SK-N-SH (cell line): ENCODE data around the gene ZNF736. TPM values are rescaled to one million over a fixed set of nuclear protein-coding genes. Genes with fewer than 3 reads are reported as not detected.
"Not testable (repeated sequence)": the region's sequence is repeated elsewhere in the genome, so short reads cannot be mapped to it uniquely, and the experiment has no call there.

Source experiments
- CTCF ChIA-PET: fragments of 300-600, 350-600 bp; formaldehyde crosslinking; extraction: SDS; loops from one replicate; lab custom pipeline; 2021; lab: Yijun Ruan, JAX
- POLR2A ChIA-PET: fragments of 350-600 bp; sonication (Branson Sonifier 250); formaldehyde crosslinking; extraction: SDS; loops from one replicate; lab custom pipeline; 2020; ENCODE audit warnings: antibody characterized with exemption, inconsistent platforms; lab: Yijun Ruan, JAX
- DNase-seq: peaks from one replicate; pipeline ENCODE4 v3.0.0; 2012
- H2AFZ ChIP-seq: fragments of 200-600 bp; sonication (generic); 2 replicates; pipeline ENCODE4 v1.8.1; 2016; ENCODE audit warnings: antibody characterized with exemption, mild to moderate bottlenecking, low read depth
- H3F3A ChIP-seq: fragments of 200-600 bp; sonication (generic); replicated peaks from 2 replicates; pipeline ENCODE3; 2016; ENCODE audit warnings: antibody characterized with exemption, mild to moderate bottlenecking; ENCODE audit not compliant: insufficient read depth
- H3K27ac ChIP-seq, 2 experiments: fragments of 200-500 bp in 1 of 2; fragments of 200-600 bp in 1 of 2; sonication (Bioruptor generic) in 1 of 2; sonication (generic), shearing (Covaris generic) in 1 of 2; 2 replicates each; pipeline versions ENCODE4 v1.5.1 to v1.6.1; 2014 to 2016; ENCODE audit warnings: low read depth in 2 of 2, inconsistent platforms in 1 of 2, low read length in 1 of 2, mild to moderate bottlenecking in 1 of 2, mixed read lengths in 1 of 2
- H3K27me3 ChIP-seq: fragments of 200-600 bp; sonication (generic), shearing (Covaris generic); 2 replicates; pipeline ENCODE4 v1.6.1; 2016; ENCODE audit warnings: mixed run types; ENCODE audit not compliant: insufficient read depth
- H3K36me3 ChIP-seq, 2 experiments: fragments of 200-500 bp in 1 of 2; fragments of 200-600 bp in 1 of 2; sonication (Bioruptor generic) in 1 of 2; sonication (generic) in 1 of 2; replicated peaks in 1 of 2; 2 replicates each; pipeline versions ENCODE3 to v1.5.1; 2014 to 2016; ENCODE audit warnings: low read length in 1 of 2, mild to moderate bottlenecking in 1 of 2; ENCODE audit not compliant: insufficient read depth in 2 of 2, control insufficient read depth in 1 of 2
- H3K4me1 ChIP-seq, 2 experiments: fragments of 200-500 bp in 1 of 2; fragments of 200-600 bp in 1 of 2; sonication (Bioruptor generic) in 1 of 2; sonication (generic), shearing (Covaris generic) in 1 of 2; 2 replicates each; pipeline versions ENCODE4 v1.5.1 to v1.6.1; 2014 to 2016; ENCODE audit warnings: low read depth in 1 of 2, low read length in 1 of 2, mixed run types in 1 of 2; ENCODE audit not compliant: insufficient read depth in 2 of 2, control insufficient read depth in 1 of 2
- H3K4me2 ChIP-seq: fragments of 200-600 bp; sonication (generic), shearing (Covaris generic); 2 replicates; pipeline ENCODE4 v1.6.1; 2017; ENCODE audit warnings: mixed run types
- H3K4me3 ChIP-seq, 2 experiments: fragments of 200-500 bp in 1 of 2; fragments of 200-600 bp in 1 of 2; sonication (Bioruptor generic) in 1 of 2; sonication (generic), shearing (Covaris generic) in 1 of 2; 2 replicates each; pipeline versions ENCODE4 v1.5.1 to v1.8.1; 2014 to 2016; ENCODE audit warnings: low read depth in 2 of 2, inconsistent platforms in 1 of 2, low read length in 1 of 2, mild to moderate bottlenecking in 1 of 2, mixed read lengths in 1 of 2, moderate library complexity in 1 of 2
- H3K79me2 ChIP-seq: fragments of 200-600 bp; sonication (generic); 2 replicates; pipeline ENCODE4 v1.8.1; 2017; ENCODE audit warnings: mild to moderate bottlenecking; ENCODE audit not compliant: insufficient read depth
- H3K9ac ChIP-seq: fragments of 200-600 bp; sonication (generic); 2 replicates; pipeline ENCODE4 v1.6.1; 2017; ENCODE audit warnings: mixed run types
- H3K9me2 ChIP-seq: fragments of 200-600 bp; sonication (generic); 2 replicates; pipeline ENCODE4 v1.6.1; 2017; ENCODE audit warnings: mixed run types
- H3K9me3 ChIP-seq: fragments of 200-600 bp; sonication (generic); 2 replicates; pipeline ENCODE4 v1.6.1; 2017; ENCODE audit warnings: mixed run types, mild to moderate bottlenecking, moderate library complexity
- H4K20me1 ChIP-seq: fragments of 200-600 bp; sonication (generic); 2 replicates; pipeline ENCODE4 v1.6.1; 2017; ENCODE audit warnings: mild to moderate bottlenecking, mixed run types; ENCODE audit not compliant: insufficient read depth
- JUND ChIP-seq: IDR thresholded peaks from 2 replicates; pipeline ENCODE4 v1.4.0; 2012
- MAX ChIP-seq: IDR thresholded peaks from 2 replicates; pipeline ENCODE4 v1.4.0; 2012; ENCODE audit warnings: low read depth
- POLR2AphosphoS5 ChIP-seq: IDR thresholded peaks from 2 replicates; pipeline ENCODE4 v1.6.1; 2012; ENCODE audit warnings: low read depth, low read length
- RAD21 ChIP-seq: IDR thresholded peaks from 2 replicates; pipeline ENCODE4 v1.6.1; 2012; ENCODE audit warnings: mild to moderate bottlenecking, low read length
- RXRA ChIP-seq: IDR thresholded peaks from 2 replicates; pipeline ENCODE4 v1.4.0; 2012; ENCODE audit warnings: low read depth, mild to moderate bottlenecking, borderline replicate concordance
- SIN3A ChIP-seq: IDR thresholded peaks from 2 replicates; pipeline ENCODE4 v1.6.1; 2012; ENCODE audit warnings: low read depth, mild to moderate bottlenecking, low read length, moderate library complexity, borderline replicate concordance
- SMC3 ChIP-seq: IDR thresholded peaks from 2 replicates; pipeline ENCODE4 v1.6.1; 2012; ENCODE audit warnings: low read depth, low read length, improper control_type of control experiment
- TCF12 ChIP-seq: IDR thresholded peaks from 2 replicates; pipeline ENCODE4 v1.4.0; 2012
- USF1 ChIP-seq: IDR thresholded peaks from 2 replicates; pipeline ENCODE4 v1.4.0; 2012; ENCODE audit warnings: low read depth, borderline replicate concordance
- WGBS: methylation state at CpG from one replicate; pipeline ENCODE4 v1.1.6; 2017; ENCODE audit warnings: low lambda C conversion rate; 5-methylcytosine and 5-hydroxymethylcytosine counted together
- polyA plus RNA-seq, 3 experiments: library from polyadenylated mRNA; depleted of rRNA; stranded (reverse); fragments of >200 nt; gene quantifications; 2 replicates each; pipeline ENCODE4 v1.2.3, GENCODE V29; 2012
- TF ChIP-seq, protein P1 (sequence below): fragments of 200-600 bp; sonication (generic); IDR thresholded peaks from 2 replicates; pipeline ENCODE4 v1.6.1; 2017; ENCODE audit warnings: antibody characterized with exemption, mild to moderate bottlenecking, moderate library complexity

The ZNF736 gene
- polyA plus RNA-seq, 1 of the 3 experiments (the other 2 are of a cell fraction) = 4.0 TPM

GRCh38 chr7:64320547-64321513 is 7.1 kb downstream of the ZNF736 start:
- H3K4me1 ChIP-seq = peaks cover 0 to 4% of the 10 kb centered on the region in 2 experiments; a peak in 2 of 4 replicates
- H3K4me2 ChIP-seq = no peak overlapping the region
- H3K9me2 ChIP-seq = no peaks in the 10 kb centered on the region; the same call in 1 of the 2 replicates
- H3F3A ChIP-seq = peaks cover 5% of the 10 kb centered on the region
- H3K9me3 ChIP-seq = peaks cover 32% of the 10 kb centered on the region
- TF ChIP-seq SMC3 = no peak
- TF ChIP-seq JUND = no peak
- no peak for TF ChIP-seq USF1
- no peak for TF ChIP-seq MAX
- TF ChIP-seq, protein P1, sequence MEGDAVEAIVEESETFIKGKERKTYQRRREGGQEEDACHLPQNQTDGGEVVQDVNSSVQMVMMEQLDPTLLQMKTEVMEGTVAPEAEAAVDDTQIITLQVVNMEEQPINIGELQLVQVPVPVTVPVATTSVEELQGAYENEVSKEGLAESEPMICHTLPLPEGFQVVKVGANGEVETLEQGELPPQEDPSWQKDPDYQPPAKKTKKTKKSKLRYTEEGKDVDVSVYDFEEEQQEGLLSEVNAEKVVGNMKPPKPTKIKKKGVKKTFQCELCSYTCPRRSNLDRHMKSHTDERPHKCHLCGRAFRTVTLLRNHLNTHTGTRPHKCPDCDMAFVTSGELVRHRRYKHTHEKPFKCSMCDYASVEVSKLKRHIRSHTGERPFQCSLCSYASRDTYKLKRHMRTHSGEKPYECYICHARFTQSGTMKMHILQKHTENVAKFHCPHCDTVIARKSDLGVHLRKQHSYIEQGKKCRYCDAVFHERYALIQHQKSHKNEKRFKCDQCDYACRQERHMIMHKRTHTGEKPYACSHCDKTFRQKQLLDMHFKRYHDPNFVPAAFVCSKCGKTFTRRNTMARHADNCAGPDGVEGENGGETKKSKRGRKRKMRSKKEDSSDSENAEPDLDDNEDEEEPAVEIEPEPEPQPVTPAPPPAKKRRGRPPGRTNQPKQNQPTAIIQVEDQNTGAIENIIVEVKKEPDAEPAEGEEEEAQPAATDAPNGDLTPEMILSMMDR = peak; percentile 15; the same call in 1 of the 2 replicates
- no peak for TF ChIP-seq RXRA
- TF ChIP-seq TCF12 = no peak
- TF ChIP-seq RAD21 = peak; percentile 29; the same call in 1 of the 2 replicates
- TF ChIP-seq POLR2AphosphoS5 = no peak
- no peak for TF ChIP-seq SIN3A
- peaks cover 95% of the 10 kb centered on the region for H3K79me2 ChIP-seq
- CTCF ChIA-PET = interaction anchor here (0.8 to 2.2 kb wide), 12 partner anchors 9 to 309 kb away, joined by 3 to 7 read pairs (median 4); no protein-coding TSS in a partner anchor
- peaks cover 39 to 55% of the 10 kb centered on the region in 2 experiments for H3K36me3 ChIP-seq
- POLR2A ChIA-PET = no interaction called here
- H4K20me1 ChIP-seq = no peaks in the 10 kb centered on the region
- no peak overlapping the region for H3K4me3 ChIP-seq
- no peak overlapping the region for H2AFZ ChIP-seq
- no peaks in the 10 kb centered on the region for H3K27me3 ChIP-seq
- no peak for DNase-seq
- WGBS = 80% methylated on average over 3 of the region's 3 CpGs
- no peak overlapping the region for H3K9ac ChIP-seq
- no peak overlapping the region for H3K27ac ChIP-seq

DNA sequence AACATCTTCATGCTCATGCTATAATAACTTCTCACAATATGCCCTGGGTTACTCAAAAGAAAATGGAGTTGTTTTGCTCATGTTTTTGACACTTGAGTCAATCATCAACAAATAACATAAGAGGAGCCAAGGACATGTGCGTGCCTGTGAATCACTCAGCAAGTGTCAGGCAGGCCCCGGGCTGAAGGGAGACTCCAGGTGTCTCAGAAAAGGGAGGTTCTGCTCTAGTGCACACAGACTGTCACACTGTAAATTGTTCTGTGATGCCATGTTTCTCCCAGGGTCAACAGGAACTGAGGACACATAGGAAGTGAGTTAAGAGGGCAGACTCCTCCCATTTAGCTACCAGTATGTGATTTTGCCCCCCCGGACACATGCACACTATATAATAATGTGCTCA is 10.4 kb downstream of the ZNF736 start:
- H3K4me2 ChIP-seq, H3K4me3 ChIP-seq, H3K9me2 ChIP-seq, H3K27ac ChIP-seq, H2AFZ ChIP-seq, POLR2A ChIA-PET, H3K4me1 ChIP-seq, DNase-seq, H3K9ac ChIP-seq, H4K20me1 ChIP-seq, H3K27me3 ChIP-seq, H3F3A ChIP-seq: not testable (repeated sequence)
- WGBS = 95% methylated on average over 3 of the region's 3 CpGs
- peaks cover 97% of the 10 kb centered on the region for H3K79me2 ChIP-seq
- CTCF ChIA-PET = interaction anchor here (1.1 kb wide), 2 partner anchors 9 to 19 kb away, joined by 3 read pairs; no protein-coding TSS in a partner anchor
- H3K9me3 ChIP-seq = peaks cover 45% of the 10 kb centered on the region
- H3K36me3 ChIP-seq = peaks cover 28 to 59% of the 10 kb centered on the region in 2 experiments

- H3K27ac ChIP-seq, H3F3A ChIP-seq, H3K79me2 ChIP-seq, H3K4me3 ChIP-seq, DNase-seq, H3K27me3 ChIP-seq, H3K9ac ChIP-seq, POLR2A ChIA-PET, H4K20me1 ChIP-seq, H2AFZ ChIP-seq, H3K4me1 ChIP-seq, H3K4me2 ChIP-seq, H3K9me2 ChIP-seq: not testable (repeated sequence)
- 79% methylated on average over 3 of the region's 3 CpGs for WGBS
- CTCF ChIA-PET = interaction anchor here (0.6 to 1.4 kb wide), 2 partner anchors 9 to 11 kb away, joined by 3 to 4 read pairs; no protein-coding TSS in a partner anchor
- peaks cover 51% of the 10 kb centered on the region for H3K9me3 ChIP-seq
- H3K36me3 ChIP-seq = peaks cover 17 to 55% of the 10 kb centered on the region in 2 experiments
Observed at GRCh38 chr7:64348713-64349210, 35.0 kb downstream of the ZNF736 start.
